NCI-H1092 (cell line): ENCODE results near the gene TAGLN3.

Experiments
- DNase-seq: peaks from one replicate; lab custom pipeline; 2025; lab: John Stamatoyannopoulos, UW

TAGLN3 gene

DNA sequence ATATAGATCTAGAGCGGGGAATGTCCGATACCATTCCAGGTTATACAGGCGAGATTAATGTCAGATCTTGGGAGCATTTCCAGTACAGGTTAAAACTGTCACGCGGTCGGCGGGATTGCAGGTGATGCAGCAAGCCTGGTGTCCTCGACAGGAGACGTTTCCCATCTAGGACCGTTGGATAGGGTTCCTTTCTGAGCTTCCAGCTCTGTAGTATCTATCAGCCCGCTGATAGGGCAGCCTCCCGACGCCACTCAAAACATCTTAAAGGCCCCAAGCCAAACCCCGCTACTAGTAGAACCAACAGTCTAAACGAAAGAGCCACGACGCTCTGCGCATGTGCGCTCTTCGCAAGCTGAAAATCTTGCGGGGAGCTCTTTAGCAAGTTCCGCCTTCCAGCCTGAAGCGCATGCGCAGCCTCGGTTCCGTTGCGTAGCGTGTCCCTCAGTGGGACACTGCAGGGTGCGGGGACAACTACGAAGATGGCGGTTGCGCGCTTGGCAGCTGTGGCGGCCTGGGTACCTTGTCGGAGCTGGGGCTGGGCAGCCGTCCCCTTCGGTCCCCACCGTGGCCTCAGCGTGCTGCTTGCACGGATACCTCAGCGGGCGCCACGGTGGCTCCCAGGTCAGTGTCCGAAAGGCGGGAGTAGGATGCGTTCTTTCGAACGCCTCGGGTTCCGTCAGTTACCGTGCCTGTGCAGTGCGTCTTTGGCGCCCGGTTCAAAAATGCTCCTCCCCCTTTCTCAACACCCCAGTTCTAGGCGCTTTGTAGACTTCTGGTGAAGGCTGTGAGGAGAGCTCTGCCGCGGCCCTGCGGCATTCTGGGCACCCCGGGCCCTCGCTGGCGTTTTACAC is 19.9 kb upstream of the TAGLN3 start, which contains the start of gene ABHD10:
Gene ABHD10, plus strand, starts transcription at position 444 of the 851 bp plus-strand sequence. Its CDS starts 36 bp downstream, at position 480.
- DNase-seq = peak; percentile 98

DNA sequence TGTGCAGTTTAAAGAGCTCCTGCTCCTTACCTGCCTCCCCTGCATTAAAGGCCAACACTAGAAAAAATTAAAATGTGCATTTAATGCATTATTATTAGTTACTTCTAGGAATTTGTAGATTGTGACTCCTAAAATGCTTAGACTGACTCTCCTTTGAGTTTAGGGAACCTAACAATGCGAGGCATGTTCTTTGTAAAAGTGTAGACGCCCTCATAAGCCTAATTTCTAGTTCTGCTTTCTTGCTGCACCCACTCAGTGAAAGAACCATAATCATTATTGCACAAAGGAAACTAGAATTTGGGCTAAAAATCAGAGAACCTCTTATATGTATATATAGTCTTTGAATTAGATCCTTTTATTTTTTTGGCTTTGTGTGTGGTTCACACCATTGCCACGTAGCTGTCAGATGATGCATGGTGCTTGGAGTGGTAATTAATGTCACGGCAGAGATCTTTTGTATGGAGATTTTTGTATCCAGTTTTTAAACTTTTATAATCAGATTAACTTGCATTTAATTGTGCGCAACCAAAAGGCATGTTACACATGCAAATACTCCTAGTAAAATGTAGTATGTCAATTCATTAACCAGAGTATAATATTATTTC is 19.2 kb upstream of the TAGLN3 start:
- DNase-seq = peak; percentile 8

DNA sequence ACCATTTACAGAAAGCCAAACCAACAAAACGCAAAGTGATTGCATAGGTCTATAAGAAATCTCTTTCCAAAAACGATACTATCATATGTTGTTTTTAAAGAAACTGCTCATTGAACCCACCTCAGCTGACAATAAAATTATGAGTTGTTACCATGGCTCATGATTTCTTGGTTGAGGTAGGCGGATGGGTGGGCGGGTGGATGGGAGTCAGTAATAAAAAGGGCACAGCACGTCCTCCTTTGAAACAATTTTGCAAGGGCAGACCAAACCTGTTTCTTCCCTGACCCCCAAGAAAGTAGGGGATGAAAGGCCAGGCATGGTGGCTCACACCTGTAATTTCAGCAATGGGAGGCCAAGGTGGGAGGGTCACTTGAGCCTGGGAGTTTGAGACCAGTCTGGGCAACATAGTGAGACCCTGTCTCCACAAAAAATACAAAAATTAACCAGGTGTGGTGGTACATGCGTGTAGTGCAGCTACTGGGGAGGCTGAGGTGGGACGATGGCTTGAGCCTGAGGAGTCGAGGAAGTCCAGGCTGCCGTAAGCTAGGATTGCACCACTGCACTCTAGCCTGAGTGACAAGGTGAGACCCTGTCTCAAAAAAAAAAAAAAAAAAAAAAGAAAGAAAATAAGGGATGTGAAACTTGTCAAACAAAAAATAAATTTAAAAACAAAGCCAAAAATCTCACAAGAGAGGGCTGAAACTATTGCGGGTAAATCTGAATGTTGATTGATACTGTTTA is 17.8 kb upstream of the TAGLN3 start:
- DNase-seq = no peak

DNA sequence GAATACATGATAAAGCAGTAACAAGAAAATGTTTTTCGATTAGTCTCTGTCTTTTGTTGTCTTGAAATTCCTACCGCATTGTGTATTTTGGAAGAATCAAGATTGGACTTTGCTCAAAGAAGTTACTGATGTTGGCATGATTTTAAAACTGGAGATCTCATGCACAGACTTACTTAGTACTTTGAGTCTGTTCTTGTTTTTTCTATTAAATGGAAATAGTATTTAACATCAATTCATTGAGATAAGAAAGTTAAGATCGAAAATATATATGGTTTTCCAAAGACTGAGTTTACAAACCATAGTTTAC is 17.3 kb upstream of the TAGLN3 start:
- DNase-seq = no peak

GRCh38 chr3:111984636-111985298 is 14.0 kb upstream of the TAGLN3 start:
- DNase-seq = no peak

DNA sequence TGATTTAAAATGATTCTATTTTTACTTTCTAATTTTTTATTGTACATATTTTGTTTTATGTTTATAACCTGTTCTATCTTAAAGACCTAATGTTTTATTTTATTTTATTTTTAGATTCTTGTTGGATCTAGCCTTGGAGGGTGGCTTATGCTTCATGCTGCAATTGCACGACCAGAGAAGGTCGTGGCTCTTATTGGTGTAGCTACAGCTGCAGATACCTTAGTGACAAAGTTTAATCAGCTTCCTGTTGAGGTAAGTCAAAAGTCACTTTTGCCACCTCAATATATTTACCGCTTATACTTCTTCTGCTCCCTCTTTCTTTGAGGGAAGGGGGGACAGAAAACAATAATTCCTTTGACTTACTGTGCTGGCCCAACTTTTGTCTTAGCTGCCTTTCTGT is 11.9 kb upstream of the TAGLN3 start:
- no peak for DNase-seq

DNA sequence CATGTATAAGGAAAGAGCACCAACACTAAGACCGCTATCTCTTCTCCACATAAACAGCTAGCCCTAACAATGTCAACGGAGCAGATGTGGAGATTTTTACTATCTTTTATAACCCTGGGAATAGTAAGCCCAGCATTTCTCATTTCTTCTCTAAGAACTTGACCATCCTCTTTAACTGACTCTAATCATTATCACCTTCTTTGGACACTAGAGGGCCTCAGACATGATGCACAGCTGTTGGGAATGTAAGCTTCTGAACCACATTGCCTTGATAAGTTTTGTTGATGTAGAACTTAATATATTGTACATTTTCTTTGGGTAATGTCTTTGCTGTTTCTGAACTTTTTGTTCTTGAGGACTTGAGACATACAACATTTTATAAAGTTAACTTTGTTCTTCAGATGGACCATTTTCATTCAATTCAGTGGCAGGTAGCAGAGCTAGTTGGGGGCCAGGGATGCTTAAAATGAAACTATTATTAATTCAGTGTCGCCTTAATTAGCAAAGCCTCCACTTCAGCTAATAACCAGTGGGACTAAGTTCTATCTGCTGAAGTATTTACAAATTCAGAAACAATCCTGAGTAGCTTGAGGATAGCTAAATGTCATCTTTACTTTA is 9.6 kb upstream of the TAGLN3 start:
- peak; percentile 35 for DNase-seq

GRCh38 chr3:111993038-111993437 is 5.7 kb upstream of the TAGLN3 start:
- DNase-seq = no peak

DNA sequence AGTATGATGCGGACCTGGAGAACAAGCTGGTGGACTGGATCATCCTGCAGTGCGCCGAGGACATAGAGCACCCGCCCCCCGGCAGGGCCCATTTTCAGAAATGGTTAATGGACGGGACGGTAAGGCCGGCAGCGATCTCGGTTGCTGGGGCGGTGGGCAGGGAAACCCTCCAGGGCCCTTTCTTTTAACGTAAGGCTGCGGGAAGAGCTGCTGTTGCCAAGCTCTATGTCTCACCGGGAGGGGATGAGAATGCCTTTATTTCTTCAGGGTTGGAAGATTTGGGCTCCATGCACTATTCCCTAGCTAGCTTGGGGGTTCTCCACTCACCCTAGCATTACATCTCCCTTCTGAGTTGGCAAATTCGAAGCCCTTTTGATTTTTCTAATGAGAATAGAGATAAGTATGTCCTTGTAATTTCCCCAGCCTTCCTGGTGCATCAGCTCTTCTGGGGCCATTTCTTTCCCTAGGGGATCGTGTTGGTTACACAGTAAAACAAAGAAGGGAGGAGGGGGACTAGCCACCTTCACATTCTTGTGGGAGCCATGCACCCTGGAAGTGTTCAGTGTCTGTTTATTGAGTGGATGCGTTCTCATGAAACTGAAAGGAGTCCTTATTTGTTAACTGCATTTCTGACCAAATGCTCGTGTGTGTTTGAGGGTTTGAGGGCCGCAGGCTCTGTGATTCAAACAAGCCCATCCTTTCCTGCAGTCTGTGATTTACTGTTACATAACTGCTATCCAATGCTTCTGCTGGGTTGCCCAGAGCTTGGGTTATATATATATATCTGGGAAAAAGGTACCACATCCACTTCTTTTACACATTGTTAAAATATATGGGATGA is 982 bp downstream of the TAGLN3 start:
- peak; percentile 17 for DNase-seq

DNA sequence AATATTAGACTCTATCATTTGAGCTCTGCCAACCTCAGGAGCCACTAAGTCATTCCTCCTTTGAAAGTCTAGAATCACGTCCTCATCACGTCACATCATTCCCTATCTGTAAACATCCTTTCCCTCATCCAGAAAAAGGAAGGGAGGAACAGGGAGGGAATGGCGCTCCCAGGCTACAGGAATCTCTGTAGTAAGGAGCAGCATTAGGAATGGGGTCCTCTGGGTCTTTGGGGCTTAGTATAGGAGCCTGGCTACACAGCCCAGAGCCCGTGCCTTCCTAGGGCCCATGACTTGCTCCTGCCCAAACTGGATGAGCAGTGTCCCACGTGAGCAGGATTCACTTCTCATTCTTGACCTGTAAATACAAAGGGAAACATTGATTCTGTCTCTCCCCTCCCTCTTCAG is 1.6 kb downstream of the TAGLN3 start:
- DNase-seq = no peak

DNA sequence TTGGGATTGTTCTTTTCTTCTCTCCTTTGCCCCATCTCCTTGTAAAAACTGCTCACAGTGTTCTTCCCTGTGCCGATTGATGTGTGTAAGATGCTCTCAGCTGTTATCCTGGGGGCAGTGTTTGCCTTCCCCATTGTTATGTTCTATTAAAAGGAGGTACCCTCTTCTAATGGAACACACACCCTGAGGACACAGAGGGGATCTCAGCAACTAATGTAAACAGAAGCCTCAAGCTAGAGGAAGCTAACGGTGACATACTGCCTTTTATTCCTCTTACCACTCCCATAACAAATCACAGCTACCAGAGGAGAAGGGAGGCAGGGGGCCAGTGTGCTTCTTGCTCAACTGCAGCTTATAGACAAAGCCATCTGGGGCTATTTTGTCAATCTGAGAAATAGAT is 2.2 kb downstream of the TAGLN3 start:
- no peak for DNase-seq

DNA sequence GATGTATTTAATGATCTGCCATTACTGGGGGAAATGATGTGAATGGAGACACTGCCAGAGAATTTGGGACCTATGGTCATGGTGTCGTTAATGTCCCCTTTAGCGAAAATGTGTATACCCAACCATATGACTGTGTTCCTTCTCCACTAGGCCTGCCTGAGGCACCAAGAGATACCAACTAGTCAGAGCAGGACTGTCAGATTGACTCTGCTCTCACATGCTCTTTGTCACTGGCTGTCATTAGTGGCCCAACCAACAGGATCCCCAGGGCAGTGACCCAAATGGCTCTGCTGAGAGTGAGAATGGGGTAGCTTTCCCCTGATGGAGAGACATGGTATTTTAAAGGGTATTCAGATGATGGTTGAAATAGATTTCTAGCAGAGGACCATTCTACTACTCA is 2.8 kb downstream of the TAGLN3 start:
- DNase-seq = no peak

DNA sequence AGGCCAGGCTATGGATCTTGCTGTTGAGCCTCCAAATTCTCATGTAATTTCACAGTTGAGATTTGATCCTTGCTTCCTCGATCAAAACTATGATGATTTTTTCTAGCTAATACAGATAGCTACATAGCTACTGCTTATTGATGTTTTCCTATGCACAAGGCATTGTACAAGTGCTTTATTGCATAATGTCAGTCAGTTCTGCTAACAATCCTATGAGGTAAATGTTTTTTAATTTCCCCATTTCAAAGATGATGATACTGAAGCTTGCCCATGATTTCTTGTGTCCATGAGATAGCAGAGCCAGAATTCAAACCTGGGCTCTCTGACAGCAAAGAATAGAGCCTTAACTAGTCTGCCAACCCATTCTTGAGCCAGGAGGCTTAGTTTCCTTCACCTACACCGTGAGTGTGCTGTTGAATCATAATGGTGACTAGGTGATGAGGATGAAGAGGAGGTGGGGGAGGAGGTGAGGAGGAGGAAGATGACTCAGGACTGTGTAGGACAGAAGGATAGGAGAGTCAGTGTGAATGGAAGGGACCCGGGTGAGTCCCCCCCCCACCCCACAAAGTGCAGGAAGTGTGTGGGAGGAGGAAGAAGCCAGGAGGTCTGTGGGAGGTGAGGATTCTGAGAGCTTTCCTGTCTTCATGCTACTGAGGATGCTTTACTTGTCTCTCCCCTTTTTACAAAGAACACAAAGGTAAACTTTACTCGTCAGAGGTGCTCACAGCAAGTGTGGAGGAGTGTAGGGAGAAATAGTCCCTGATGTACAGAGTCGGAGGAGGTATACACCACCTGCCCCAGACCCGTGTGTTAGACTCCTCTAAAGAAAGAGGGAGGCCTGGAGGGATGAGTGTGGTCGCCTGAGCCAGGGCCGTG is 3.6 kb downstream of the TAGLN3 start:
- no peak for DNase-seq

GRCh38 chr3:112003321-112004080 is 4.8 kb downstream of the TAGLN3 start:
- DNase-seq = no peak

DNA sequence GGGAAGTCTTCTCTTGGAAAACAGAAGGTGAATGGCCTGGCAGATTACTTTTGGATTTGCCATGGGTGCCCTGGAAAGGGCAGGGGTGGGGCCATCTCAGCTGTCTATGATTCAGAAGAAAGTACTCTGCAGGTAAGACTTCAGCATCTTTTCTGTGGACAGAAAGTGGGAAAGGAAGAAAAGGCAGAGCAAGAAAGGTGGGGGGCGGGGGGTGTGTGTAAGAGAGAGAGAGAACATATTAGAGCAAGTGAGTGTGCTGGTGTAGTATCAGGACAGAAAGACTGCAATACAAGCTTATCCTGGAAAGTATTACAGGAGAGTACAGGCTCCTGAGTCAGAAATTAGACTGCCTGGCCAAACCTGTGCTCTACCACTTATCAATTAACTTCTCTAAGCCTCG is 5.5 kb downstream of the TAGLN3 start:
- no peak for DNase-seq

DNA sequence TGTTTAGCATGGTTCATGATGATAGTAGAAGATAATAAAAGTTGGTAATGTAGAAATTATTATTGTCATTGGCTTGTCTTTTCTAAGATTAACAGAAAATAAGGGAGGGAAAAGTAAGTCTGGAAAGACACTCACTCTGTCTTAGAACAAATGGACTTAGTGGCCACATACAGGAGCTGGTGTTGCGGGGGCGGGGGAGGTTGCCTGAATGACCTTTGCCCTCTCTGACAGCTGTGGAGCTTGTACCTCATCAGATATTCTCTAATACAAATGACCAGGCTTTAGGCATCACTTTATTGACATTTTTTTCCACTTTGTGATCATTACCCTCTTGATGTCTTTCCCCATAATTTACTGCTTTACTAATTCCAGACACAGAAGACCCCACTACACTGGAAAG is 5.9 kb downstream of the TAGLN3 start:
- no peak for DNase-seq

GRCh38 chr3:112005091-112005672 is 6.5 kb downstream of the TAGLN3 start:
- no peak for DNase-seq

DNA sequence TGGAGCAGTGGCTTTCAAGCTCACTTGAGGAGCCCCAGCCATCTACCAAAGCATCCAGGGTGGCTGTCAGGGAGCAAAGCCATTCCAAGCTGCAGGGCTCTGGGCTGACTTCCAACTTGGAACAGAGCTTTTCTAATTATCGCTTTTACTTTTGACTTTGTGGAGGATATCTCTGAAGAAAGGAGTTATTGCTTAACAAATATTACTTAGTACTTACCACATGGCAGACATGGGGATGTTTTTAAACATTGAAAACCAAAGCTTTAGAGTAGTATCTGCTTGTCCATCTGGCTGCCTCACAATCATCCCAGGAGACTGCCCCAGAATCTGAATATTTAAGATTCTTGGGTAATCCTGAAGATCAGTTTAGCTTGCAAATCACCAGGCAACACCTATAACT is 8.9 kb downstream of the TAGLN3 start:
- DNase-seq = no peak

- DNase-seq = no peak
Observed at GRCh38 chr3:112009670-112010069, 10.9 kb downstream of the TAGLN3 start.
